ENCODE measurements around the gene TMEM87A.
"Not testable (repeated sequence)": the region's sequence is repeated elsewhere in the genome, so short reads cannot be mapped to it uniquely, and the experiment has no call there.

The TMEM87A gene

GRCh38 chr15:42306681-42307080 lies 33.4 kb upstream of the TMEM87A start:
- peaks cover 26% of the 10 kb centered on the region for H3K36me3 Mint-ChIP-seq (ENCODE audit: low read depth)
- H3K4me3 Mint-ChIP-seq, result no peak overlapping the region
- H3K4me1 Mint-ChIP-seq, result no peaks in the 10 kb centered on the region
- peaks cover 24% of the 10 kb centered on the region for H3K9me3 Mint-ChIP-seq
- H3K27ac Mint-ChIP-seq, result no peak overlapping the region
- no peaks in the 10 kb centered on the region for H3K27me3 Mint-ChIP-seq (ENCODE audit: low read depth)
- TF ChIP-seq, protein P1, sequence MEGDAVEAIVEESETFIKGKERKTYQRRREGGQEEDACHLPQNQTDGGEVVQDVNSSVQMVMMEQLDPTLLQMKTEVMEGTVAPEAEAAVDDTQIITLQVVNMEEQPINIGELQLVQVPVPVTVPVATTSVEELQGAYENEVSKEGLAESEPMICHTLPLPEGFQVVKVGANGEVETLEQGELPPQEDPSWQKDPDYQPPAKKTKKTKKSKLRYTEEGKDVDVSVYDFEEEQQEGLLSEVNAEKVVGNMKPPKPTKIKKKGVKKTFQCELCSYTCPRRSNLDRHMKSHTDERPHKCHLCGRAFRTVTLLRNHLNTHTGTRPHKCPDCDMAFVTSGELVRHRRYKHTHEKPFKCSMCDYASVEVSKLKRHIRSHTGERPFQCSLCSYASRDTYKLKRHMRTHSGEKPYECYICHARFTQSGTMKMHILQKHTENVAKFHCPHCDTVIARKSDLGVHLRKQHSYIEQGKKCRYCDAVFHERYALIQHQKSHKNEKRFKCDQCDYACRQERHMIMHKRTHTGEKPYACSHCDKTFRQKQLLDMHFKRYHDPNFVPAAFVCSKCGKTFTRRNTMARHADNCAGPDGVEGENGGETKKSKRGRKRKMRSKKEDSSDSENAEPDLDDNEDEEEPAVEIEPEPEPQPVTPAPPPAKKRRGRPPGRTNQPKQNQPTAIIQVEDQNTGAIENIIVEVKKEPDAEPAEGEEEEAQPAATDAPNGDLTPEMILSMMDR (IDR thresholded peaks at IDR 0.05; ENCODE audit: unreplicated experiment in 3 of 3), result no peak

GRCh38 chr15:42301004-42301403 lies 27.8 kb upstream of the TMEM87A start:
- not testable (repeated sequence) for H3K4me1 Mint-ChIP-seq; H3K27me3 Mint-ChIP-seq (ENCODE audit: low read depth); H3K27ac Mint-ChIP-seq; H3K4me3 Mint-ChIP-seq
- peaks cover 32% of the 10 kb centered on the region for H3K36me3 Mint-ChIP-seq (ENCODE audit: low read depth)
- peaks cover 39% of the 10 kb centered on the region for H3K9me3 Mint-ChIP-seq

GRCh38 chr15:42289166-42289565 lies 15.9 kb upstream of the TMEM87A start:
- H3K4me3 Mint-ChIP-seq, result no peak overlapping the region
- H3K27ac Mint-ChIP-seq, result no peak overlapping the region
- no peaks in the 10 kb centered on the region for H3K4me1 Mint-ChIP-seq
- no peaks in the 10 kb centered on the region for H3K36me3 Mint-ChIP-seq (ENCODE audit: low read depth)
- no peaks in the 10 kb centered on the region for H3K27me3 Mint-ChIP-seq (ENCODE audit: low read depth)
- TF ChIP-seq, protein P1 (IDR thresholded peaks at IDR 0.05; ENCODE audit: unreplicated experiment in 3 of 3), result no peak
- no peaks in the 10 kb centered on the region for H3K9me3 Mint-ChIP-seq

- Mint-ChIP-seq H3K4me3 (no peak overlapping the region), H3K9me3 (no peaks in the 10 kb centered on the region), H3K27me3 (ENCODE audit: low read depth) (no peaks in the 10 kb centered on the region), H3K36me3 (ENCODE audit: low read depth) (no peaks in the 10 kb centered on the region), H3K27ac (no peak overlapping the region), H3K4me1 (no peaks in the 10 kb centered on the region)
- TF ChIP-seq, protein P1 (IDR thresholded peaks at IDR 0.05; ENCODE audit: unreplicated experiment in 3 of 3), result no peak
These were observed 14.7 kb upstream of the TMEM87A start for GRCh38 chr15:42287931-42288330.

- TF ChIP-seq, protein P1 (IDR thresholded peaks at IDR 0.05; ENCODE audit: unreplicated experiment in 3 of 3), result no peak
- Mint-ChIP-seq H3K36me3 (ENCODE audit: low read depth) (no peaks in the 10 kb centered on the region), H3K9me3 (no peaks in the 10 kb centered on the region), H3K27me3 (ENCODE audit: low read depth) (no peaks in the 10 kb centered on the region), H3K4me3 (no peak overlapping the region), H3K27ac (peak overlapping the region in 1 of 3 experiments; percentile 71), H3K4me1 (no peaks in the 10 kb centered on the region)
These were observed 13.3 kb upstream of the TMEM87A start for GRCh38 chr15:42286445-42287029.

DNA sequence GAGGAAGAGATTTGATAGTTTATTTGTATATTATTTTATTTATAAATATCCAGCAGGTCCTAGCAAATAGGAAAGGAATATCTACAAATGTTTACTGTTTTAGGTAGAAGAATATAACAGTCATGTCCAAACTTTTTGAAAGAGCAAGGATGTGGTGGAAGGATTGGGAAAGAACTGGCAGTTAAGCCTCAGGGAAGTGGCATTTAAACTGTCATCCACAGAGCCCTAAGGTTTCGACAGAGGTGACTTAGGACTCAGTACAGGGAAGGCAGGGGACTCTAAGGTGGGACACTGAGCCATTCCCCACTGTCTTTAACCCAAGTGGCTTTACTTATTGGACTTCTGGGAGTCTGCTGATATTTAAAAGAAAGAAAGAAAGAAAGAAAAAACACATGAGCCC lies 11.8 kb upstream of the TMEM87A start:
- Mint-ChIP-seq H3K27me3 (ENCODE audit: low read depth) (no peaks in the 10 kb centered on the region), H3K27ac (no peak overlapping the region), H3K9me3 (no peaks in the 10 kb centered on the region), H3K4me3 (no peak overlapping the region), H3K36me3 (ENCODE audit: low read depth) (no peaks in the 10 kb centered on the region), H3K4me1 (no peaks in the 10 kb centered on the region)
- TF ChIP-seq, protein P1 (IDR thresholded peaks at IDR 0.05; ENCODE audit: unreplicated experiment in 3 of 3), result no peak
